Ishikawa (cell line): ENCODE measurements around the gene RNF135.

Experiments
- EGR1 ChIP-seq: IDR thresholded peaks from 2 replicates; pipeline ENCODE4 v1.6.1; 2012
- EP300 ChIP-seq: IDR thresholded peaks from 2 replicates; pipeline ENCODE4 v1.6.1; 2012; ENCODE audit warnings: borderline replicate concordance
- RAD21 ChIP-seq: IDR thresholded peaks from 2 replicates; pipeline ENCODE4 v1.6.1; 2012; ENCODE audit warnings: low read depth
- TCF12 ChIP-seq: IDR thresholded peaks from 2 replicates; pipeline ENCODE4 v1.6.1; 2012; ENCODE audit warnings: low read depth

DNA sequence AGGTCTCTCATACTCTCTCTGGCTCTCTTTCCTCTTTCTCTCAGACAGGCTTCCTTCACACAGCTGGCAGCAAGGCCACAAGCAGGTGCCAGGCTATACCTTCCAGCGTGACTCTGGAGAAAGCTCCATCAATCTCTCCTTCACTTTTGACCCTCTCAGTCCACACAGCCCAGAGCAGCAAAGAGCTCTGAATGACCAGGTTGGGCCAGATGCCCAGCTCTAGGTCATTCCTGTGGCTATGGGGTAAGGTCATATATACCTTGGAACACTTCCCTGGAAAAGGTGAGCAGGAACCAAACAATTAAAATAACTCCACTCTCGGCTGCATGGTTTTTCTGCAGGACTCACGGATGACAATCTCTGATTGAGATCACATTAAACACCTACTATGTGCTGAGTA lies 40.3 kb upstream of the RNF135 start:
- TF ChIP-seq EP300 (no peak), TCF12 (no peak), RAD21 (no peak), EGR1 (no peak)
